Suprapubic skin (tissue), 4 donors: Measurements from ENCODE around the gene NCAPG2. TPM values are rescaled to one million over a fixed set of nuclear protein-coding genes. Genes with fewer than 3 reads are reported as not detected.

Source experiments
- DNase-seq, 2 donors: peaks; one replicate each; pipeline ENCODE4 v3.0.0-alpha.2; 2019; ENCODE audit warnings: low spot score in 2 of 2
- H3K27ac ChIP-seq: fragments of 200-600 bp; sonication (generic); one replicate; pipeline ENCODE4 v1.5.1; 2019
- H3K27me3 ChIP-seq: fragments of 200-600 bp; sonication (generic); one replicate; pipeline ENCODE4 v1.5.1; 2019
- H3K36me3 ChIP-seq: fragments of 200-600 bp; sonication (generic); one replicate; pipeline ENCODE4 v1.5.1; 2019
- H3K4me1 ChIP-seq: fragments of 200-600 bp; sonication (generic); one replicate; pipeline ENCODE4 v1.5.1; 2019
- H3K4me3 ChIP-seq: fragments of 200-600 bp; sonication (generic); one replicate; pipeline ENCODE4 v1.5.1; 2019; ENCODE audit warnings: mild to moderate bottlenecking
- H3K9me3 ChIP-seq: fragments of 200-600 bp; sonication (generic); one replicate; pipeline ENCODE4 v1.5.1; 2019
- CTCF ChIP-seq, 2 donors: fragments of 200-600 bp in 1 of 2; fragments of 450-650 bp in 1 of 2; sonication (generic) in 1 of 2; IDR thresholded peaks; one replicate each; pipeline ENCODE4 v1.5.1; 2016 to 2019; ENCODE audit warnings: antibody characterized with exemption in 2 of 2, mild to moderate bottlenecking in 1 of 2, moderate library complexity in 1 of 2
- EP300 ChIP-seq: sonication (generic); formaldehyde crosslinking; IDR thresholded peaks from one replicate; pipeline ENCODE4 v1.6.1; 2017; ENCODE audit warnings: antibody characterized with exemption
- POLR2A ChIP-seq, 2 donors: fragments of 450-650 bp; IDR thresholded peaks; one replicate each; pipeline ENCODE4 v1.6.1; 2017; ENCODE audit warnings: antibody characterized with exemption in 2 of 2, mild to moderate bottlenecking in 2 of 2, moderate library complexity in 2 of 2
- POLR2AphosphoS5 ChIP-seq, 3 donors: sonication (generic); formaldehyde crosslinking; IDR thresholded peaks; one replicate each; pipeline ENCODE4 v1.6.1; 2017; ENCODE audit warnings: antibody characterized with exemption in 3 of 3
- WGBS: methylation state at CpG from one replicate; pipeline ENCODE4 v1.1.5; 2018; 5-methylcytosine and 5-hydroxymethylcytosine counted together
- total RNA-seq, 4 donors: library from RNA; depleted of rRNA; stranded (reverse); fragments of >200 nt; gene quantifications; one replicate each; pipeline ENCODE4 v1.1.0, GENCODE V29; 2016

Gene NCAPG2
- total RNA-seq, 4 donors from 2014 or later, result 5.6 to 11.4 (median 7.2) TPM

DNA sequence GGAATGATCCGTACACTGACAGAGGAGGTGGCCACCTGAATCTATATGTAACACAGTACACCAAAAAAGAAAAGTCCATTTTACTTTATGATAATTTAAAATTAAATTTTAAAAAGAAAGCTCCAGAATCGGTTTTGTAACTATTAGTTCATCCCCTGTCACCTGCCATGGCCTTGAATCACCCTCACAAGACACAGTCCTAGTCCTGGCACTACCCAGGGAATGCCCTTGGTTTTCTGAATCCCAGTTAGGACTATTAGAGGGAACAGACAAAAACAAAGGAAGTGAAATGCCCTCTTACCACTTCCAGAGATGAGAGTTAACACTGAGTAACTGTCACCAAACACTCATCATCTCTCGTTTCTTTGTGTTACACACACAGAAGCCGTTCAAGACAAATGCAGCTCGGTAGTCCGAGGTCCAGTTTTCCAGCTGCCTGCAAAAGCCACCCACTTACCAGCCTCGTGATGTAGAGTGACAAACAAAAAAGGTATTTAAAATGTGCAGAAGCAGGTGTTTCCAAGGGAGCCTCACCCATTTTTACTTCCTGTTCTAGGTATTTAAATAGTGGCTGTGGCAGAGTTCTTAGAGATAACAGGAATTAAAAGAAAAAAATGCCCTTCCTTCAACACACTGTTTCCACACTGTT lies 123.0 kb downstream of the NCAPG2 start:
- WGBS, result 70% methylated on average over 7 of the region's 7 CpGs
- Histone ChIP-seq H3K9me3 (peaks cover 6% of the 10 kb centered on the region), H3K4me3 (no peak overlapping the region), H3K36me3 (no peaks in the 10 kb centered on the region), H3K4me1 (peaks cover 8% of the 10 kb centered on the region), H3K27me3 (peaks cover 42% of the 10 kb centered on the region), H3K27ac (no peak overlapping the region)
- no peak for DNase-seq
- TF ChIP-seq POLR2A (IDR thresholded peaks at IDR 0.05), result no peak
- TF ChIP-seq CTCF (IDR thresholded peaks at IDR 0.05), result no peak
- no peak for TF ChIP-seq EP300
- TF ChIP-seq POLR2AphosphoS5 (IDR thresholded peaks at IDR 0.05), result no peak

Other genes starting within 250 kb of the NCAPG2 start
- 1 to 10 TPM in 3 of 4 donors, under 1 TPM in 1; 0.23 to 1.8 (median 1.3) TPM for gene PTPRN2, start 117.0 kb downstream of the NCAPG2 start, total RNA-seq
- 10 to 100 TPM; 68.3 to 95.8 (median 82.6) TPM for gene ESYT2, start 124.7 kb upstream of the NCAPG2 start, total RNA-seq
- 10 to 100 TPM in 2 of 4 donors, 1 to 10 TPM in 2; 7.2 to 33.5 (median 9.3) TPM for gene DYNC2I1, start 151.8 kb upstream of the NCAPG2 start, total RNA-seq